Prostate gland (tissue), 2 donors: ENCODE measurements around the gene ENTPD7.
"Not testable (repeated sequence)": the region's sequence is repeated elsewhere in the genome, so short reads cannot be mapped to it uniquely, and the experiment has no call there.

Experiments
- CTCF ChIP-seq, 4 experiments: fragments of 200-600 bp in 2 of 4; fragments of 450-650 bp in 2 of 4; sonication (generic) in 2 of 4; IDR thresholded peaks; 1 replicate in 3 of 4; 2 replicates in 1 of 4; pipeline ENCODE4 v1.5.1; 2016 to 2019; ENCODE audit warnings: antibody characterized with exemption in 4 of 4, mild to moderate bottlenecking in 2 of 4, moderate library complexity in 2 of 4
- POLR2A ChIP-seq: fragments of 450-650 bp; IDR thresholded peaks from one replicate; pipeline ENCODE4 v1.6.1; 2016; ENCODE audit warnings: antibody characterized with exemption, mild to moderate bottlenecking

DNA sequence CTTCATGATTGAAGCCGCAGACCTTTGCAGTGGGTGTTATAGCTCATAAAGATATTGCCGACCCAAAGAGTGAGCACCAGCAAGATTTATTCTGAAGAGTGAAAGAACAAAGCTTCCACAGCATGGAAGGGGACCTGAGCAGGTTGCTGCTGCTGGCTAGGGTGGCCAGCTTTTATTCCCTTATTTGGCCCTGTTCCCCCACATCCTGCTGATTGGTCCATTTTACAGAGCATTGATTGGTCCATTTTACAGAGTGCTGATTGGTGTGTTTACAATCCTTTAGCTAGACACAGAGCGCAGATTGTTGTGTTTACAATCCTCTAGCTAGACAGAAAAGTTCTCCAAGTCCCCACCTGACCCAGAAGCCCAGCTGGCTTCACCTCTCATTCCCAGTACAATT, 34.2 kb upstream of the ENTPD7 start:
- TF ChIP-seq CTCF (IDR thresholded peaks at IDR 0.05); POLR2A: not testable (repeated sequence)
